ENCODE measurements around the gene PUS10.
A peak's percentile ranks its signal among the peaks of the same experiment; 100 is the strongest.

Gene PUS10

GRCh38 chr2:60965499-60965785, 52.6 kb downstream of the PUS10 start:
- no peak for DNase-seq

- no peak for DNase-seq
These were observed 53.2 kb downstream of the PUS10 start for GRCh38 chr2:60964651-60965498.

- no peak for DNase-seq
These were observed 54.9 kb downstream of the PUS10 start for GRCh38 chr2:60963190-60963589.

- no peak for DNase-seq
These were observed 55.5 kb downstream of the PUS10 start for GRCh38 chr2:60962528-60962927.

- DNase-seq = peak; percentile 48
These were observed 56.6 kb downstream of the PUS10 start for GRCh38 chr2:60961457-60961856.

- DNase-seq = no peak
These were observed 57.3 kb downstream of the PUS10 start for GRCh38 chr2:60960706-60961105.

GRCh38 chr2:60959501-60959900, 58.6 kb downstream of the PUS10 start:
- DNase-seq = no peak

- peak; percentile 61 for DNase-seq
These were observed 59.3 kb downstream of the PUS10 start for GRCh38 chr2:60958800-60959199.

GRCh38 chr2:60958361-60958760, 59.7 kb downstream of the PUS10 start:
- peak; percentile 48 for DNase-seq

GRCh38 chr2:60957643-60958042, 60.4 kb downstream of the PUS10 start:
- no peak for DNase-seq

GRCh38 chr2:60957224-60957623, 60.8 kb downstream of the PUS10 start:
- no peak for DNase-seq

- no peak for DNase-seq
These were observed 63.9 kb downstream of the PUS10 start for GRCh38 chr2:60954139-60954538.

- no peak for DNase-seq
These were observed 69.0 kb downstream of the PUS10 start for GRCh38 chr2:60948926-60949579.

- DNase-seq = no peak
These were observed 69.9 kb downstream of the PUS10 start for GRCh38 chr2:60948161-60948560.

GRCh38 chr2:60947056-60947455, 71.0 kb downstream of the PUS10 start:
- no peak for DNase-seq

GRCh38 chr2:60945341-60945740, 72.7 kb downstream of the PUS10 start:
- DNase-seq = no peak

- DNase-seq = no peak
These were observed 78.4 kb downstream of the PUS10 start for GRCh38 chr2:60939622-60940021.

- DNase-seq = no peak
These were observed 79.8 kb downstream of the PUS10 start for GRCh38 chr2:60938301-60938700.

GRCh38 chr2:60936757-60937156, 81.3 kb downstream of the PUS10 start:
- DNase-seq = no peak

- no peak for DNase-seq
These were observed 83.8 kb downstream of the PUS10 start for GRCh38 chr2:60934165-60934722.

GRCh38 chr2:60932954-60933353, 85.1 kb downstream of the PUS10 start:
- no peak for DNase-seq

GRCh38 chr2:60932061-60932460, 86.0 kb downstream of the PUS10 start:
- DNase-seq = peak; percentile 14

- peak; percentile 80 for DNase-seq
These were observed 91.1 kb downstream of the PUS10 start for GRCh38 chr2:60926741-60927552.
